WERI-Rb-1 (cell line): ENCODE measurements around the gene PAQR8.

Experiments used
- DNase-seq: peaks from one replicate; pipeline ENCODE4 v3.0.0-alpha.2; 2020
- H3K27ac ChIP-seq: fragments of 250-450 bp; sonication (Bioruptor Pico); 2 replicates; pipeline ENCODE4 v1.5.1; 2020; ENCODE audit warnings: mild to moderate bottlenecking, moderate library complexity
- H3K27me3 ChIP-seq: fragments of 250-450 bp; sonication (Bioruptor Pico); 2 replicates; pipeline ENCODE4 v1.5.1; 2021; ENCODE audit warnings: mild to moderate bottlenecking, low read depth, moderate library complexity; ENCODE audit not compliant: insufficient read depth, severe bottlenecking
- H3K36me3 ChIP-seq: fragments of 250-450 bp; sonication (Bioruptor Pico); 2 replicates; pipeline ENCODE4 v1.5.1; 2020; ENCODE audit warnings: mild to moderate bottlenecking, moderate library complexity
- H3K4me3 ChIP-seq: 2 replicates; pipeline ENCODE4 v1.5.1; 2011; ENCODE audit warnings: low read depth, mild to moderate bottlenecking, control low read depth, low read length
- H3K9me3 ChIP-seq: fragments of 250-450 bp; sonication (Bioruptor Pico); 2 replicates; pipeline ENCODE4 v1.5.1; 2021; ENCODE audit warnings: mild to moderate bottlenecking, moderate library complexity; ENCODE audit not compliant: severe bottlenecking
- CTCF ChIP-seq: IDR thresholded peaks from 2 replicates; pipeline ENCODE4 v1.5.1; 2011; ENCODE audit warnings: low read depth, mild to moderate bottlenecking, control low read depth, inconsistent platforms, low read length

The PAQR8 gene

GRCh38 chr6:52330470-52330869 is 31.5 kb upstream of the PAQR8 start:
- DNase-seq: no peak
- Histone ChIP-seq H3K9me3 (no peaks in the 10 kb centered on the region), H3K27ac (no peak overlapping the region), H3K27me3 (no peaks in the 10 kb centered on the region), H3K4me3 (no peak overlapping the region), H3K36me3 (no peaks in the 10 kb centered on the region)
- TF ChIP-seq CTCF: no peak

DNA sequence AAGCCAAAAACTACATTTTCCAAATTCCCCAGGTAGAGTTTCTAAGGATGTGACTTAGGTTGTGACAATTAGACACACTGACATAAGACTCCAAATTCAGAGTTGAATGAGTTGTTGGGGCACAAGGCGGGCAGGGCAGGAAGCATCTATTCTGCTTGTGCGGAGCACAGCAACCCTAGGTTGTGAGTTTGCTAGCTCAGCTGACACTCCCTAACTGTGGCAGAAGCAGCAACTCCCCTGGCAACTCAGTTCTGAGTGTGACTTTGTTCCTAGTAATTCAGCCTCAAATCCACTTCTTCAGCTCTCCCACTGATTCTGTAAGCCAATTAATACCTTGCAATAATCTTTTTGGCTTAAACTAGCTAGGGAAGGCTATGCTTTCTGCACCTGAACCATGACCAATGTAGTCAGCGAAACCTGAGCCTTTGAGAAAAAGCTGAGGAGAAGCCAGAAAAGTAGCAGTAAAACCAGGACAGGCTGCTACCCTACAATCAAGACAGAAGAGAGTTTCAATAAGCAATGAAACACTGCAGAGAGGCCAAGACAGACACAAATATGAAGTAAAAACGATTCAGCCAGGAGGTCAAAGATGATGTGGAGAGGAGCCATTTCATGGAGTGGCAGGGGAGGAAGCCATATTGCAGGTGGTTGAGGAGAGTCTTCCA is 30.0 kb upstream of the PAQR8 start:
- H3K27ac ChIP-seq: no peak overlapping the region
- no peak overlapping the region for H3K4me3 ChIP-seq
- peak; percentile 27 for DNase-seq
- no peaks in the 10 kb centered on the region for H3K27me3 ChIP-seq
- no peaks in the 10 kb centered on the region for H3K36me3 ChIP-seq
- no peaks in the 10 kb centered on the region for H3K9me3 ChIP-seq
- no peak for TF ChIP-seq CTCF

DNA sequence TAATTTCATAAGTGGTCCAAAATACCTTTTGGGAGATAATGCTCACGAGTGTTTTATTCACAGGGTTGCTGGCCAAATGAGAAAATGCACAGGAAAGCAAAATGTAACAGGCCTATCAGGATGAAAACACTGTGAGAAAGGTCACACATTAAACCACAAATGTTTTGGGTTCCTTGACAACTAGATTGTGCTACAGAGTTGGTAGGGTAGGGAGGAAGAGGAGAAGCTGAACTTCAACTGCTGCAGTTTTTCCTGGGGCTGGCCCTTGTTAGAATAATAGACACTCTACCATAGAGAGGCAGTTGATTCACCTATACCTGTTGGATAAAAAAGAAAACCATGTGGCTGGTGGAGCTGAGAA is 28.1 kb upstream of the PAQR8 start:
- Histone ChIP-seq H3K36me3 (no peaks in the 10 kb centered on the region), H3K4me3 (no peak overlapping the region), H3K9me3 (no peaks in the 10 kb centered on the region), H3K27ac (no peak overlapping the region), H3K27me3 (no peaks in the 10 kb centered on the region)
- TF ChIP-seq CTCF: no peak
- no peak for DNase-seq

DNA sequence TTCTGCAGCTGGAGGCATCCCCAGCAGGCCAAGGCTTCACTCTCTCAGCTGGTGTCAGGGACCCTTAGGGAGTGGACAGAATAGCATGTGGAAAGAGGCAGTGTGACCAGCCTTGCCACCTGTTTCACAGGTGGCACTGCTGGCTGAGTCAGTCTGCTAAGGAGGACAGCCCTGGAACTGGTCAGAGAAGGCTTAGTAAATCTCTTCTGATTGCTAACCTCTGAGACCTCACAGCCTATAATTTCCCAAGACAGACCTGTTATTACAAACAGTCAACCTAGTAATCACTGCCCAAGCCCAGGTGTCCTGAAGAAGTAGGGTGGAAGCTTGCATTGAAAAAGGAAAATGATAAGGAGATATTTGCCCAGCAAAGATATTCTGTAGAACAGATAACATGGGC is 26.4 kb upstream of the PAQR8 start:
- H3K36me3 ChIP-seq: no peaks in the 10 kb centered on the region
- no peak for DNase-seq
- TF ChIP-seq CTCF: no peak
- no peaks in the 10 kb centered on the region for H3K27me3 ChIP-seq
- H3K4me3 ChIP-seq: no peak overlapping the region
- H3K27ac ChIP-seq: no peak overlapping the region
- H3K9me3 ChIP-seq: no peaks in the 10 kb centered on the region

- Histone ChIP-seq H3K27ac (no peak overlapping the region), H3K27me3 (no peaks in the 10 kb centered on the region), H3K4me3 (no peak overlapping the region), H3K9me3 (no peaks in the 10 kb centered on the region), H3K36me3 (no peaks in the 10 kb centered on the region)
- DNase-seq: no peak
- no peak for TF ChIP-seq CTCF
These were observed 24.9 kb upstream of the PAQR8 start for GRCh38 chr6:52336919-52337561.
